ENCODE measurements around the gene C16orf96.

The C16orf96 gene

DNA sequence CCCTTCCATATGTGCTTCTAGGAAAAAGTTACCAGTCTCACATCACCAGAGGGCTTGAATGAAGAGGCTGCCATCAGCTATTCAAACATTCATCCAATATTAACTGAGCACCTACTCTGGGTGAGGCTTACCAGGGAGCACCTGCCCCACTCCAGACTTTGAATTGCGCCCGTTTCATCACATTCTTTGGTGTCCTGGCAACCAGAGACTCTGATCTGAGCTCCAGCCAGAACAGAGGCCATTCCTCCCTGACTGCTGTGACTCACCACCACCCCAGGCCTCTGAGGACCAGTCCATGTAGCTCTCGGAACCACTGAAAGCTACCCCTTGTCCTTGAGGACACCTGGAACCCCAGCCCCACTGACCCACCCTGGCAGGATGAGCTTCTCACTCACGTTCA lies at the start of gene C16orf96:
TSS of gene C16orf96 (plus strand) at position 229 of the 400 bp plus-strand sequence. CDS start at position 379, 150 bp downstream.
- TF ChIP-seq RAD21 (IDR thresholded peaks at IDR 0.05; ENCODE audit: low read depth) = no peak
- TF ChIP-seq FOXM1 (IDR thresholded peaks at IDR 0.05; ENCODE audit: borderline replicate concordance, low read depth) = no peak
- TF ChIP-seq TEAD4 (IDR thresholded peaks at IDR 0.05) = no peak
- no peak for TF ChIP-seq NFIC (IDR thresholded peaks at IDR 0.05)
- TF ChIP-seq TAF1 (IDR thresholded peaks at IDR 0.05; ENCODE audit: low read depth) = no peak
- no peak for TF ChIP-seq CEBPB (IDR thresholded peaks at IDR 0.05)
- TF ChIP-seq TCF12 (IDR thresholded peaks at IDR 0.05; ENCODE audit: low read depth) = no peak
- no peak for TF ChIP-seq EGR1 (IDR thresholded peaks at IDR 0.05)

DNA sequence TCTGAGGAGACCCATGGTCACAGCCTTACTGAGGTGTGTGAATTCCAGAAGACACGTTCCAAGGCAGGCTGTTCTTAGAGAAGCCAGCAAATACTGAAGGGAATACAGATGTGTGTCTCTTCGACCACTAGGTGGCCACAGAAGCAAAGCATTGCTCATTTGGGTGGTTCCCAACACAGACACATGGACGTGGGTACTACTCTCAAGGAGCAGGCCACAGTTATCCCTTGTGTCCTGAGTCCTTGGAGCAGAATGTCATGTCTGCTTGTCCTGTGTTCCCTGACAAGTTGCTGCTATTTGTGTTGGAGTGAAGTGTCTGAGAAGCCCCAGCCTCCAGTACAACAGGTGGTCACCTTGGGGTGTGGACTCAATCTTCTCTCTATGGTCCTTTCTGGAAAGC lies 49.7 kb upstream of the C16orf96 start:
- TF ChIP-seq RAD21 (IDR thresholded peaks at IDR 0.05; ENCODE audit: low read depth) (peak; percentile 88), CREB1 (IDR thresholded peaks at IDR 0.05; ENCODE audit: low read depth) (no peak)
- TF ChIP-seq, protein P1, sequence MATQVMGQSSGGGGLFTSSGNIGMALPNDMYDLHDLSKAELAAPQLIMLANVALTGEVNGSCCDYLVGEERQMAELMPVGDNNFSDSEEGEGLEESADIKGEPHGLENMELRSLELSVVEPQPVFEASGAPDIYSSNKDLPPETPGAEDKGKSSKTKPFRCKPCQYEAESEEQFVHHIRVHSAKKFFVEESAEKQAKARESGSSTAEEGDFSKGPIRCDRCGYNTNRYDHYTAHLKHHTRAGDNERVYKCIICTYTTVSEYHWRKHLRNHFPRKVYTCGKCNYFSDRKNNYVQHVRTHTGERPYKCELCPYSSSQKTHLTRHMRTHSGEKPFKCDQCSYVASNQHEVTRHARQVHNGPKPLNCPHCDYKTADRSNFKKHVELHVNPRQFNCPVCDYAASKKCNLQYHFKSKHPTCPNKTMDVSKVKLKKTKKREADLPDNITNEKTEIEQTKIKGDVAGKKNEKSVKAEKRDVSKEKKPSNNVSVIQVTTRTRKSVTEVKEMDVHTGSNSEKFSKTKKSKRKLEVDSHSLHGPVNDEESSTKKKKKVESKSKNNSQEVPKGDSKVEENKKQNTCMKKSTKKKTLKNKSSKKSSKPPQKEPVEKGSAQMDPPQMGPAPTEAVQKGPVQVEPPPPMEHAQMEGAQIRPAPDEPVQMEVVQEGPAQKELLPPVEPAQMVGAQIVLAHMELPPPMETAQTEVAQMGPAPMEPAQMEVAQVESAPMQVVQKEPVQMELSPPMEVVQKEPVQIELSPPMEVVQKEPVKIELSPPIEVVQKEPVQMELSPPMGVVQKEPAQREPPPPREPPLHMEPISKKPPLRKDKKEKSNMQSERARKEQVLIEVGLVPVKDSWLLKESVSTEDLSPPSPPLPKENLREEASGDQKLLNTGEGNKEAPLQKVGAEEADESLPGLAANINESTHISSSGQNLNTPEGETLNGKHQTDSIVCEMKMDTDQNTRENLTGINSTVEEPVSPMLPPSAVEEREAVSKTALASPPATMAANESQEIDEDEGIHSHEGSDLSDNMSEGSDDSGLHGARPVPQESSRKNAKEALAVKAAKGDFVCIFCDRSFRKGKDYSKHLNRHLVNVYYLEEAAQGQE (IDR thresholded peaks at IDR 0.05; ENCODE audit: low read depth) = no peak

DNA sequence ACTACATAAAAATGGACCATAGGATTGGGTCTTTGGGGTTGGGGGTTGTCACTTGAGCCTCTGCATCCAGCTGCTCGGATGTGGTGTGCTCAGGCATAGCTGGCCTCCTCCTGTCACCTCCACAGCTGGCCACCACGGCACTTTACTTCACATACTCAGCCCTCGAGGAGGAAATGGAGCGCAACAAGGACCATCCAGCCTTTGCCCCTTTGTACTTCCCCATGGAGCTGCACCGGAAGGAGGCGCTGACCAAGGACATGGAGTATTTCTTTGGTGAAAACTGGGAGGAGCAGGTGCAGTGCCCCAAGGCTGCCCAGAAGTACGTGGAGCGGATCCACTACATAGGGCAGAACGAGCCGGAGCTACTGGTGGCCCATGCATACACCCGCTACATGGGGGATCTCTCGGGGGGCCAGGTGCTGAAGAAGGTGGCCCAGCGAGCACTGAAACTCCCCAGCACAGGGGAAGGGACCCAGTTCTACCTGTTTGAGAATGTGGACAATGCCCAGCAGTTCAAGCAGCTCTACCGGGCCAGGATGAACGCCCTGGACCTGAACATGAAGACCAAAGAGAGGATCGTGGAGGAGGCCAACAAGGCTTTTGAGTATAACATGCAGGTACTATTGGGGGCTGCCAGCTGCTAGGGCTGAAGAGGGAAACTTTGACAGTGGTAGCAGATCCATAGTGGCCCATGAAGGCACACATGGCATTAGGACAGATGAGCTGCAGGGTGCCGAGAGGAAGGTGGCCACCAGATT lies 48.4 kb upstream of the C16orf96 start:
- TF ChIP-seq TCF12 (IDR thresholded peaks at IDR 0.05; ENCODE audit: low read depth) (no peak), CREB1 (IDR thresholded peaks at IDR 0.05; ENCODE audit: low read depth) (no peak), RAD21 (IDR thresholded peaks at IDR 0.05; ENCODE audit: low read depth) (no peak), TEAD4 (IDR thresholded peaks at IDR 0.05) (no peak), FOXM1 (IDR thresholded peaks at IDR 0.05; ENCODE audit: borderline replicate concordance, low read depth) (no peak), CEBPB (IDR thresholded peaks at IDR 0.05) (no peak), ZBTB7A (IDR thresholded peaks at IDR 0.05; ENCODE audit: low read depth) (no peak), TAF1 (IDR thresholded peaks at IDR 0.05; ENCODE audit: low read depth) (no peak), EGR1 (IDR thresholded peaks at IDR 0.05) (no peak), EP300 (IDR thresholded peaks at IDR 0.05; ENCODE audit: borderline replicate concordance) (no peak), YY1 (IDR thresholded peaks at IDR 0.05; ENCODE audit: low read depth) (no peak)
- TF ChIP-seq, protein P1 (IDR thresholded peaks at IDR 0.05; ENCODE audit: low read depth) = no peak
- TF ChIP-seq, protein P2, sequence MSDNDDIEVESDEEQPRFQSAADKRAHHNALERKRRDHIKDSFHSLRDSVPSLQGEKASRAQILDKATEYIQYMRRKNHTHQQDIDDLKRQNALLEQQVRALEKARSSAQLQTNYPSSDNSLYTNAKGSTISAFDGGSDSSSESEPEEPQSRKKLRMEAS (IDR thresholded peaks at IDR 0.05) = no peak

DNA sequence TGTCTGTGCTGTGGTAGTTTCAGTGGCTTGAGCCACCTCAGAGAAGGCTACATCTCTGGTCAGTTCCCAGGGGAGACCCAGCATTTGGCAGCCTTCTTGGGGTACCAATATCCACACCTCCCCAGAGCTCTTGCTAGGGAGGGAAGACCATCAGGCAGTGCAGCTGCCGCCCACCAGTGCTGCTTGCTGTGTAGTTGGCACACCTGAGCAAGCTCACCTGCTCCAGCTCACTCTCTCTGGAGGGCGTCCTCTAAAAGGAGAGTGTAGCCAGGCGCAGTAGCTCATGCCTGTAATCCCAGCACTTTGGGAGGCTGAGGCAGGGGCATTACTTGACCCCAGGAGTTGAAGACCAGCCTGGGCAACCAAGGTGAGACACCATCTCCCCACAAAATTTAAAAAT lies 47.3 kb upstream of the C16orf96 start:
- TF ChIP-seq FOXM1 (IDR thresholded peaks at IDR 0.05; ENCODE audit: borderline replicate concordance, low read depth) (no peak), CEBPB (IDR thresholded peaks at IDR 0.05) (no peak), TAF1 (IDR thresholded peaks at IDR 0.05; ENCODE audit: low read depth) (no peak), TCF12 (IDR thresholded peaks at IDR 0.05; ENCODE audit: low read depth) (no peak), RAD21 (IDR thresholded peaks at IDR 0.05; ENCODE audit: low read depth) (no peak), YY1 (IDR thresholded peaks at IDR 0.05; ENCODE audit: low read depth) (no peak), NFIC (IDR thresholded peaks at IDR 0.05) (no peak), ZBTB7A (IDR thresholded peaks at IDR 0.05; ENCODE audit: low read depth) (no peak), TEAD4 (IDR thresholded peaks at IDR 0.05) (no peak), EGR1 (IDR thresholded peaks at IDR 0.05) (no peak), EP300 (IDR thresholded peaks at IDR 0.05; ENCODE audit: borderline replicate concordance) (no peak), CREB1 (IDR thresholded peaks at IDR 0.05; ENCODE audit: low read depth) (no peak)
- TF ChIP-seq, protein P1 (IDR thresholded peaks at IDR 0.05; ENCODE audit: low read depth) = no peak
- TF ChIP-seq, protein P2 (IDR thresholded peaks at IDR 0.05) = no peak
- TF ChIP-seq, protein P3, sequence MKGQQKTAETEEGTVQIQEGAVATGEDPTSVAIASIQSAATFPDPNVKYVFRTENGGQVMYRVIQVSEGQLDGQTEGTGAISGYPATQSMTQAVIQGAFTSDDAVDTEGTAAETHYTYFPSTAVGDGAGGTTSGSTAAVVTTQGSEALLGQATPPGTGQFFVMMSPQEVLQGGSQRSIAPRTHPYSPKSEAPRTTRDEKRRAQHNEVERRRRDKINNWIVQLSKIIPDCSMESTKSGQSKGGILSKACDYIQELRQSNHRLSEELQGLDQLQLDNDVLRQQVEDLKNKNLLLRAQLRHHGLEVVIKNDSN (IDR thresholded peaks at IDR 0.05) = no peak

DNA sequence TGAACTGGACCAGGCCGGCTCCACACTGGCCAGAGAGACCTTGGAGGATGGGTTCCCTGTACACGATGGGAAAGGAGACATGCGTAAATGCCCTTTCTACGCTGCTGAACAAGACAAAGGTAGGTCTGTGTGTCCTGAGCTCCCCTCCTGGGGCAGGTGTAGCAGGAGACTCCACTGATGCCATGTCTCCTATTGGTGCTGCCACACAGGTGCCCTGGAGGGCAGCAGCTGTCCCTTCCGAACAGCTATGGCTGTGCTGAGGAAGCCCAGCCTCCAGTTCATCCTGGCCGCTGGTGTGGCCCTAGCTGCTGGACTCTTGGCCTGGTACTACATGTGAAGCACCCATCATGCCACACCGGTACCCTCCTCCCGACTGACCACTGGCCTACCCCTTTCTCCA lies 46.7 kb upstream of the C16orf96 start:
- TF ChIP-seq TEAD4 (IDR thresholded peaks at IDR 0.05) (no peak), EP300 (IDR thresholded peaks at IDR 0.05; ENCODE audit: borderline replicate concordance) (no peak), CREB1 (IDR thresholded peaks at IDR 0.05; ENCODE audit: low read depth) (no peak), ZBTB7A (IDR thresholded peaks at IDR 0.05; ENCODE audit: low read depth) (no peak), NFIC (IDR thresholded peaks at IDR 0.05) (no peak), YY1 (IDR thresholded peaks at IDR 0.05; ENCODE audit: low read depth) (no peak), TCF12 (IDR thresholded peaks at IDR 0.05; ENCODE audit: low read depth) (no peak)
- TF ChIP-seq, protein P2 (IDR thresholded peaks at IDR 0.05) = no peak
